HG03520 (cell line): Measurements from ENCODE around the gene APOBEC4.

Experiments used
- ATAC-seq: cut with Tn5 transposase; IDR thresholded peaks from one replicate; pipeline ENCODE4 v1.9.1; 2021; ENCODE audit warnings: mild to moderate bottlenecking, moderate library complexity; ENCODE audit not compliant: unreplicated experiment

The APOBEC4 gene

GRCh38 chr1:183675883-183676585 lies 22.9 kb upstream of the APOBEC4 start:
- no peak for ATAC-seq

GRCh38 chr1:183675381-183675780 lies 22.3 kb upstream of the APOBEC4 start:
- no peak for ATAC-seq

GRCh38 chr1:183674886-183675285 lies 21.8 kb upstream of the APOBEC4 start:
- ATAC-seq: no peak

- ATAC-seq: no peak
Observed at GRCh38 chr1:183674339-183674738, 21.2 kb upstream of the APOBEC4 start.

- ATAC-seq: no peak
Observed at GRCh38 chr1:183673605-183674323, 20.6 kb upstream of the APOBEC4 start.

- no peak for ATAC-seq
Observed at GRCh38 chr1:183670169-183670568, 17.1 kb upstream of the APOBEC4 start.

GRCh38 chr1:183656355-183656754 lies 3.2 kb upstream of the APOBEC4 start:
- ATAC-seq: no peak

GRCh38 chr1:183655562-183656075 lies 2.5 kb upstream of the APOBEC4 start:
- peak; percentile 52 for ATAC-seq

GRCh38 chr1:183654706-183655105 lies 1.6 kb upstream of the APOBEC4 start:
- ATAC-seq: no peak

- ATAC-seq: no peak
Observed at GRCh38 chr1:183653876-183654451, 848 bp upstream of the APOBEC4 start.

- ATAC-seq: no peak
Observed at GRCh38 chr1:183653462-183653794, 312 bp upstream of the APOBEC4 start.

- no peak for ATAC-seq
Observed at GRCh38 chr1:183652107-183652506, 1.0 kb downstream of the APOBEC4 start.

GRCh38 chr1:183651612-183652011 lies 1.5 kb downstream of the APOBEC4 start:
- ATAC-seq: no peak

- ATAC-seq: no peak
Observed at GRCh38 chr1:183648042-183648441, 5.1 kb downstream of the APOBEC4 start.

- ATAC-seq: no peak
Observed at GRCh38 chr1:183646776-183647175, 6.3 kb downstream of the APOBEC4 start.

- no peak for ATAC-seq
Observed at GRCh38 chr1:183645531-183645930, 7.6 kb downstream of the APOBEC4 start.

- ATAC-seq: no peak
Observed at GRCh38 chr1:183642166-183642565, 10.9 kb downstream of the APOBEC4 start.

- no peak for ATAC-seq
Observed at GRCh38 chr1:183640193-183640592, 12.9 kb downstream of the APOBEC4 start.

- ATAC-seq: no peak
Observed at GRCh38 chr1:183638649-183639387, 14.3 kb downstream of the APOBEC4 start.

- ATAC-seq: no peak
Observed at GRCh38 chr1:183636783-183637182, 16.3 kb downstream of the APOBEC4 start.

GRCh38 chr1:183636334-183636682 lies 16.8 kb downstream of the APOBEC4 start:
- no peak for ATAC-seq
